SJCRH30 (cell line): ENCODE data around the gene NEDD8. TPM values are rescaled to one million over a fixed set of nuclear protein-coding genes. Genes with fewer than 3 reads are reported as not detected.
A peak's percentile ranks its signal among the peaks of the same experiment; 100 is the strongest.
"Not testable (repeated sequence)": the region's sequence is repeated elsewhere in the genome, so short reads cannot be mapped to it uniquely, and the experiment has no call there.

Source experiments
- DNase-seq, 2 experiments: peaks; one replicate each; pipeline ENCODE4 v3.0.0-alpha.2; 2015 to 2020
- H3K27ac ChIP-seq: fragments of 250-450 bp; sonication (Bioruptor Pico); 2 replicates; pipeline ENCODE4 v1.5.1; 2020; ENCODE audit warnings: mild to moderate bottlenecking, moderate library complexity
- H3K27me3 ChIP-seq: fragments of 250-450 bp; sonication (Bioruptor Pico); 2 replicates; pipeline ENCODE4 v1.5.1; 2020; ENCODE audit warnings: mild to moderate bottlenecking, moderate library complexity
- H3K36me3 ChIP-seq: fragments of 250-450 bp; sonication (Bioruptor Pico); 2 replicates; pipeline ENCODE4 v1.5.1; 2020; ENCODE audit warnings: mild to moderate bottlenecking, moderate library complexity
- H3K4me1 ChIP-seq: fragments of 250-450 bp; sonication (Bioruptor Pico); 2 replicates; pipeline ENCODE4 v1.5.1; 2020; ENCODE audit warnings: mild to moderate bottlenecking, moderate library complexity
- H3K4me3 ChIP-seq: fragments of 250-450 bp; sonication (Bioruptor Pico); 2 replicates; pipeline ENCODE4 v1.5.1; 2020; ENCODE audit warnings: mild to moderate bottlenecking, moderate library complexity
- H3K9me3 ChIP-seq: fragments of 250-450 bp; sonication (Bioruptor Pico); replicated peaks from 2 replicates; pipeline ENCODE4 v1.5.1; 2020; ENCODE audit warnings: mild to moderate bottlenecking, moderate library complexity
- total RNA-seq: library from RNA; depleted of rRNA; stranded (reverse); fragments of >200 nt; shearing (Covaris generic); gene quantifications from 2 replicates; pipeline ENCODE4 v1.2.3, GENCODE V29; 2014

NEDD8 gene
- total RNA-seq, 1 experiment from 2014 or later, result 296 TPM

DNA sequence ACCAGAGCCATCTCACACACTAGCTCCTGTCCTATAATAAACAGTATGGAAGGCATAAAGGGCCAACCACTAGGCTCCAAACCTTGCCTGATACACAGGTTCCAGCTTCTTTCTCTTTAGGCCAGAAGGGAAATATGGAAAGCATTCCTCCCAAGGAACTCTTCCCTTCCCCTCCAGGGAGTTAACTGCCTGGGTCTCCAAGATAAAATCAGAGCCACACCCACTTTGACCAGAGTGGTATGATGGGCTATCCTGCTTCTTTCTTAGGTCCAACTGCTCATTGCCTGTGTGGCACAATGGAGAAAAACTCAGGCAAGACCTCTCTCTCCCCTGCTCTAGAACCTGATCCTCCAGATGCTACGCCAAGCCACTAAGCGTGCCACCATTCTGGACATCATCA, 24.5 kb downstream of the NEDD8 start:
- DNase-seq, result no peak
- peaks cover 22% of the 10 kb centered on the region for H3K36me3 ChIP-seq
- no peaks in the 10 kb centered on the region for H3K9me3 ChIP-seq
- no peak overlapping the region for H3K27ac ChIP-seq
- H3K27me3 ChIP-seq, result no peaks in the 10 kb centered on the region
- H3K4me3 ChIP-seq, result no peak overlapping the region
- H3K4me1 ChIP-seq, result no peaks in the 10 kb centered on the region

DNA sequence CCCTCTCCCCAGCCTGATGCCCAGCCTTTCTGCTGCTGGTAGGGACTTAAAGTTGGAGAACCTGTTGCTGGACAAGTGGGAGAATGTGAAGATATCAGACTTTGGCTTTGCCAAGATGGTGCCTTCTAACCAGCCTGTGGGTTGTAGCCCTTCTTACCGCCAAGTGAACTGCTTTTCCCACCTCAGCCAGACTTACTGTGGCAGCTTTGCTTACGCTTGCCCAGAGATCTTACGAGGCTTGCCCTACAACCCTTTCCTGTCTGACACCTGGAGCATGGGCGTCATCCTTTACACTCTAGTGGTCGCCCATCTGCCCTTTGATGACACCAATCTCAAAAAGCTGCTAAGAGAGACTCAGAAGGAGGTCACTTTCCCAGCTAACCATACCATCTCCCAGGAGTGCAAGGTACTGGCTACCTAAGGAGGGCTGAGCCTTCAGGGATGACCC, 25.0 kb downstream of the NEDD8 start:
- peaks cover 25% of the 10 kb centered on the region for H3K36me3 ChIP-seq
- DNase-seq, result no peak
- H3K9me3 ChIP-seq, result no peaks in the 10 kb centered on the region; the same call in 1 of the 2 replicates
- H3K4me1 ChIP-seq, result no peaks in the 10 kb centered on the region
- no peak overlapping the region for H3K4me3 ChIP-seq
- H3K27me3 ChIP-seq, result no peaks in the 10 kb centered on the region
- no peak overlapping the region for H3K27ac ChIP-seq

DNA sequence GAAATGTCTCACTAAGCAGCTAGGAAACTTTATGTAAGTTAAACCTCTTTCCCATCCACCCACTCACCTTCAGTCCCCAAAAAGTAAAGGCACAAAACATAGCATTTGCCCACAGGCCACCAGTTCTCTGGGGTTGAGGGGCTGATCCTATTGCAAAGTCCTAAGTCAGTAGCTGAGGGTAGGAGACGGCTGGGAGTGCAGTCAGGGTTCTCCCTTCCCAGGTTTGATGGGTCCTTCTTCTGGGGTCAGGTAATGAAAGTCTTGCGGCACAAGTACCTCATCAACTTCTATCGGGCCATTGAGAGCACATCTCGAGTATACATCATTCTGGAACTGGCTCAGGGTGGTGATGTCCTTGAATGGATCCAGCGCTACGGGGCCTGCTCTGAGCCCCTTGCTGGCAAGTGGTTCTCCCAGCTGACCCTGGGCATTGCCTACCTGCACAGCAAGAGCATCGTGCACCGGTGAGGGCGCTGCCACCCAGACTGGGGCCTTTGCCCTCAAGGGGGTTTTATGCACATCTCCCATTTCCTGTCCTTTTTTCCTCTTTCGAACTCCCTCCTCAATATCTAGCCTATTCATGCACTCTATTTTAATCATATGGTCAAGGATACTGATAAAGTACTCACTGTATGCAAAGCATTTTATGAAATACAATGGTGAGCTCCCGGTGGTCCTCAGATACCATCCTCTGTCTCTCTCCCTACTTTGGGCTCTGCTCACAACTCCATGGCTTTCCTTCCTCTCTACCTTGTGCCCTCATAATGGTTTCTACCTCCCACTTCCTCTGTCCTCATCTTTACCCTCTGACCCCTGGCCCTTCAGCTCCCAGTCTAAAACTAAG, 25.7 kb downstream of the NEDD8 start:
- Histone ChIP-seq H3K4me1 (no peaks in the 10 kb centered on the region), H3K9me3 (no peaks in the 10 kb centered on the region; the same call in 1 of the 2 replicates), H3K36me3 (peaks cover 29% of the 10 kb centered on the region), H3K4me3 (no peak overlapping the region), H3K27ac (no peak overlapping the region), H3K27me3 (no peaks in the 10 kb centered on the region)
- DNase-seq, result no peak

DNA sequence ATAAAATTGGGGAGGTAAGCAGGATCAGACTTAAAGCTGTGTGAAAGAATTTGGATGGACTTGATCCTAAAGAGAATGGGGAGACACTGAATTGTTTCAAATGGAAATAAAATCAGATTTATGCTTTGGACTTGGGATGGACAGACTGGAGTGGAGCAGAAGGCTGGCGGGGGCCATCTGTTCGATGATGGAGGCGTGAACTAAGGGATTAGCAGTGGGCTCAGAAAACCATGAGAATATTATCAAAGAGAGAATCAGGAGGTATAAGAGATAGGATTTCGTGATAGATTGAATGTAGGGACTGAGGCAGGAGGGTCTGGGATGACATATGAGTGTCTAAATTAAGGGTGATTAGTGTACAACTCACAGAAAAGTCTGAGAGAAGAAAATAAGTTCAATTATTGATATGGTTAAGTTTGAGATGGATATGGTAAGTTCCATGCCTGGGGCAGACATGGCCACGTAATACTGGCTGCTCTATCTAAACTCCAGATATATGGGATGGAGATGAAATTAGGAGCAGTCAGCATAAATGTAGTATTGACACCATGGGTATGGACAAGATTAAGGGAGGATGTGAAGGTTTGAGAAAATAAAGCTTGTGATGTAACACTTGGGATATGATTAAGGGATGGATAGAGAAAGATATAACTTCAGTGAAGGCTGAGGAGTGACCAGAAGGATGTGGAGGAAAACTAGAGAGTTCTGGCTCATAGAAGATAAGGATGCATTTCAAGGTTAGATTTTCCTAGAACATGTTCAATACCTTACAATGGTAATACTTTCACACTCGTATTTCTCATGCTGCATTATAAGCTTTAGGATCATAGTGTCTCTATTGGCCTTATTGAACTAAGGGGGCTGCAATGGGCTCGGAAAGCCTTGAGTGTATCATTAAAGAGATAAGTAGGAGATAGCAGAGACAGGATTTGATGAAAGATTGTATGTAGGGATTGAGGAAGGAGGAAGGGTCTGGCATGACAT, 27.7 kb downstream of the NEDD8 start:
- H3K36me3 ChIP-seq, result peaks cover 39% of the 10 kb centered on the region
- H3K27me3 ChIP-seq, result no peaks in the 10 kb centered on the region
- no peaks in the 10 kb centered on the region for H3K4me1 ChIP-seq
- no peaks in the 10 kb centered on the region; the same call in 1 of the 2 replicates for H3K9me3 ChIP-seq
- no peak overlapping the region for H3K4me3 ChIP-seq
- no peak overlapping the region for H3K27ac ChIP-seq
- no peak for DNase-seq

DNA sequence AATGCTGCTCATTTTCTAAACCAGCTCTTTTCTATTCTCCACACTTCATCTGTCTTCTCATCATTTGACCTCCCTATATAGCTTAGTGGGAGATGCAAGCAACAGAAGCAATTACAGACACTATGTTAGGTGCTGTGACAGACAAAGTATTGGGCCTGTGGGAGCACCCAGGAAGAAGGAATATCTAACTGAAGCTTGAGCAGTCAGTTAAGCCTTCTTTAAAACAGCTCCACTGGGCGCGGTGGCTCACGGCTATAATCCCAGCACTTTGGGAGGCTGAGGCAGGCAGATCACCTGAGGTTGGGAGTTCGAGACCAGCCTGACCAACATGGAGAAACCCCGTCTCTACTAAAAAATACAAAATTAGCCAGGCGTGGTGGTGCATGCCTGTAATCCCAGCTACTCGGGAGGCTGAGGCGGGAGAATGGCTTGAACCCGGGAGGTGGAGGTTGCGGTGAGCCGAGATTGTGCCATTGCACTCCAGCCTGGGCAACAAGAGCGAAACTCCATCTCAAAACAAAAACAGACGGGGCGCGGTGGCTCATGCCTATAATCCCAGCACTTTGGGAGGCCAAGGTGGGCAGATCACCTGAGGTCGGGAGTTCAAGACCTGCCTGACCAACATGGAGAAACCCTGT, 28.8 kb downstream of the NEDD8 start:
- DNase-seq, H3K9me3 ChIP-seq, H3K27ac ChIP-seq, H3K4me3 ChIP-seq, H3K27me3 ChIP-seq, H3K4me1 ChIP-seq: not testable (repeated sequence)
- peaks cover 37% of the 10 kb centered on the region for H3K36me3 ChIP-seq

DNA sequence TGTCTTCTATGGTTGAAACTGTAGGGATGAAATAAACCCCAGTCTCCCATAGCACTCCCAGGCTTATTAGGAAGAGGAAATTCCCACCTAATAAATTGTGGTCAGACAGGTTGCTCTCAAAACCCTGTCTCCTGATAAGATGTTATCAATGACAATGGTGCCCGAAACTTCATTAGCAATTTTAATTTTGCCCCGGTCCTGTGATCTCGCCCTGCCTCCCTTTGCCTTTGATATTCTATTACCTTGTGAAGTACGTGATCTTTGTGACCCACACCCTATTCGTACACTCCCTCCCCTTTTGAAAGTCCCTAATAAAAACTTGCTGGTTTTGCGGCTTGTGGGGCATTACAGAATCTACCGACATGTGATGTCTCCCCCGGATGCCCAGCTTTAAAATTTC, 29.6 kb downstream of the NEDD8 start:
- not testable (repeated sequence) for DNase-seq, H3K27me3 ChIP-seq, H3K9me3 ChIP-seq, H3K4me1 ChIP-seq, H3K4me3 ChIP-seq, H3K27ac ChIP-seq
- peaks cover 30% of the 10 kb centered on the region for H3K36me3 ChIP-seq

DNA sequence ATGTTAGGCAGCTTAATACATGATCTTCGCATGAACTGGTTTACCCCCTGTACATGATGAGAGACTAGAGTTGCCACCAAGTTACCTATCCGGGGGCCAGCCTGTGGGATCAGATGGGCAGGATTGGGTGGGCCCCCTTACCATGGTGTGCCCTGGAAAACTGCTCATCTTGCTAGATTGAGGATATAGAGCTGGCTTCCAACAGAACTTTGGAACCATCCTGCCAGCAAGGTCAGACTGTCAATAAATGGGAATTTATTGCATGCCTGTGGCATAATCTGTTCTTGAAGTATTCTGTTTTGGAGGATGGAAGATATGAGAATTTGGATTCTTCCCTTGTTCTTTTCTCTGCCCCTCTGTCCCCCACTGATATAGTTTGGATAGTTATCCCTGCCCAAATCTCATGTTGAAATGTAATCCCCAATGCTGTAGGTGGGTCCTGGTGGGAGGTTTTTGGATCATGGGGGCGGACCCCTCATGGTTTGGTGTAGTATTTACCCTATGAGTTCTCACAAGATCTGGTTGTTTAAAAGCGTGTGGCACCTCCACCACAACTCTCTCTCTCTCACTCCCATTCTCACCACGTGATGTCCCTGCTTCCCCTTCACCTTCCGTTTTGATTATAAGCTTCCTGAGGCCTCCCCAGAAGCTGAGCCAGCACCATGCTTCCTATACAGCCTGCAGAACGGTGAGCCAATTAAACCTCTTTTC, 33.2 kb downstream of the NEDD8 start:
- H3K27me3 ChIP-seq, result no peaks in the 10 kb centered on the region
- peaks cover 22% of the 10 kb centered on the region; the same call in 1 of the 2 replicates for H3K36me3 ChIP-seq
- H3K9me3 ChIP-seq, result no peaks in the 10 kb centered on the region; the same call in 1 of the 2 replicates
- H3K4me1 ChIP-seq, result 0 out of 2 replicates have a peak, but pooled peaks cover 5% of the 10 kb centered on the region
- H3K4me3 ChIP-seq, result no peak overlapping the region
- no peak overlapping the region for H3K27ac ChIP-seq
- no peak for DNase-seq

DNA sequence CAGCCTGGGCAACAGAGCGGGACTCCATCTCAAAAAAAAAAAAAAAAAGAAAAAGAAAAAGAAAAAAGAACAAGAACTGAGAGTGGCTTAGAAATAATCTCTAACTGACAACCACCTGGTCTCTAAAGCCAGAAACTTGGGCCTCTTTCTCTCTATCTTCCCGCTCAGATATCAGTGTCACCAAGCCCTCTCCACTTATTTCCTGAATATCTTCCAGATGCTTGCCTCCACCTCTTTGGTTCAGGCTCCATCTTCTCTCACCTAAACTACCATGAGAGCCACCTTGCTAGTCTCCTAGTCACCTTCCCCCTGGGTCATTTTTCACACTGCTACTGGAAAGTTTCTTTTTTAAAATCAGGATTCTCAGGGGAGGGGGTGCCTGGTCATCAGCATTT, 35.1 kb downstream of the NEDD8 start:
- no peak overlapping the region for H3K27ac ChIP-seq
- H3K4me3 ChIP-seq, result no peak overlapping the region
- no peak for DNase-seq
- no peaks in the 10 kb centered on the region for H3K27me3 ChIP-seq
- no peaks in the 10 kb centered on the region; the same call in 1 of the 2 replicates for H3K9me3 ChIP-seq
- peaks cover 25% of the 10 kb centered on the region for H3K36me3 ChIP-seq
- H3K4me1 ChIP-seq, result 0 out of 2 replicates have a peak, but pooled peaks cover 5% of the 10 kb centered on the region

DNA sequence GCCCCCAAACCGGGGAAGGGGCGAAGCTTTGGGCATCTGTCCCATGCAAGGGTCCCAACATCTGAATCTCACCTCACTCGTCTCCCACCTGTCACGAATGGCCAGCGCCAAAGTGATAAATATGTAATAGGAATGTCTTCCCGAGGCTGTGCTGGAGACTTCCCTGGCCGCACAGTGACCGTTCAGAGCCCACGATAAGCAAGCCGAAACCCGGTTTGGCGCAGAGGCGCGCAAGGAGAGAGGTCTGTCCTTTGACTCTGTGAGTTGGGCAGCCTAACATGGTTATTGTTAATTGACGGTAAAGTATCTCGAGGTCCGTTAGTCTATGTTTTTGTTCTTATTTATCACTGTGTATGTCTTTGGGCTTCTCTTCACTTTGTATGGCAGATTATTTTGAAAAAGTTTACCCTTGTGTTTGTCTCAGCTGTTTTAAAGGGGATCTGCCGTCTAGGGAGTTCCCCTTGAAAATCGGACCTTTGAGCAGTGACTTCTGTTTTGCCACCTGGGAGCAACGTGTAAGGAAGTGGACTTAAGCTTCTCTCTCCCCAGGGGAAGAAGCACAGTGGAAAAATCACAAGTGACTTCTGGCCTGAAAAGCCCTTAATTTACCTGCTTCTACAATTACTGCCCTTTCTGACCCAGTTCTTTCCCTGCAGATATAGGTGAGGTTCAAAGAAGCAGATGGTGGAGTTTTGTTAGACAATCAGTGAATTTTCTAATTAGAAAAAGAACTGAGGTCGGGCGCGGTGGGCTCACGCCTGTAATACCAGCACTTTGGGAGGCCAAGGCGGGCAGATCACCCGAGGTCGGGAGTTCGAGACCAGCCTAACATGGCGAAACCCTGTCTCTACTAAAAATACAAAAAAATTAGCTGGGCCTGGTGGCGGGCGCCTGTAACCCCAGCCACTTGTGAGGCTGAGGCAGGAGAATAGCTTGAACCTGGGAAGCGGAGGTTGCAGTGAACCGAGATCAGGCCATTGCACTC, 35.8 kb downstream of the NEDD8 start:
- Histone ChIP-seq H3K36me3 (peaks cover 20% of the 10 kb centered on the region), H3K9me3 (no peaks in the 10 kb centered on the region), H3K4me3 (peak overlapping the region; percentile 89), H3K27ac (peak overlapping the region; percentile 99), H3K27me3 (no peaks in the 10 kb centered on the region), H3K4me1 (0 out of 2 replicates have a peak, but pooled peaks cover 5% of the 10 kb centered on the region)
- DNase-seq, result no peak

DNA sequence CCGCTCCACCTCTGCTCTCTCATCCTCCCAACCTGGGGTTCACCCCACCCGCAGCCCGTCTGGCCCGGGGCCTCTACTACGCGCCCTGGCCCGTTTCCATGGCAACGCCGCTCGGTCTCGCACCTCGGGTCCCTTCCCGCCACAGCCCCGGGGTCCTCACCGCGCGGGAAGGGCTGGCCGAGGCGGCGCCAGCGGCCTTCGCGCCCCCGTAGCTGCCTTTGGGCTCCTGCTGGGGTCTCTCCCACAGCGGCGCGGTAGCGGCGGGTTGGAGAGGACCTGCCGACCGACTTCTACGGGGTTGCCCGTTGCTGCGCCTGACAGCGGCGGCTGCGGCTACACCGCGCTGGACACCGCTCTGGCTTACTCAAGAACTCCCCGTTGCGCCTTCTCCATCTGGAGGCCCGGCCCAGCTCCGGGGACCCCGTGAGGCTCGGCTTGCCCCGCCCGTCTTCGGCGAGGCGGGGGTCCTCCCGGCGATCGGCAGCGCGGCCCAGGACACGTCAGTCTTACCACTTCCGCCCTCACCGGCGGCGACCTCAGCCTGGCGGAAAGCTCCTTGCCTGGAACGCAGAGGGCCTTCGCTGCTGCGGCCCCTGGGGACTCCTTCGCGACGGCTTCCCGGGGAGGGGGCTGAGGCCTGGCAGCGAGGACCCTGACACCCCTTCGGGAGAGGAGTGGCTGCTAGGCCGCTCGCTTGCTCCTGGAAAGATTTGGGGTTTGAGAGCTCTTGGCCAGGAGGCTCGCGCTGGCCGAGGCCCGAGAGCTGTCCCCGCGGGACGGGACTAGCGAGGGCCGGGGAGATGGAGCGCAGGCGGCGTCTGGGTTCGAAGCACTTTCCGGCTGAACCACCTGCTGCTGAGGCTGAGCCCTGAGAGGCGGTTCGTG, 36.7 kb downstream of the NEDD8 start, which contains the start of gene TM9SF1:
Gene TM9SF1, minus strand, starts transcription at position 256 of the 885 bp plus-strand sequence. CDS start 422 bp downstream, outside the sequence.
- 0 out of 2 replicates have a peak, but pooled peaks cover 5% of the 10 kb centered on the region for H3K4me1 ChIP-seq
- peak within 1 kb of the TSS; percentile 99 for H3K27ac ChIP-seq
- H3K9me3 ChIP-seq, result no peaks in the 10 kb centered on the region
- H3K4me3 ChIP-seq, result peak within 1 kb of the TSS; percentile 89
- H3K27me3 ChIP-seq, result no peaks in the 10 kb centered on the region
- DNase-seq, result peak; percentile 89 to 90
- peaks cover 15% of the 10 kb centered on the region for H3K36me3 ChIP-seq

DNA sequence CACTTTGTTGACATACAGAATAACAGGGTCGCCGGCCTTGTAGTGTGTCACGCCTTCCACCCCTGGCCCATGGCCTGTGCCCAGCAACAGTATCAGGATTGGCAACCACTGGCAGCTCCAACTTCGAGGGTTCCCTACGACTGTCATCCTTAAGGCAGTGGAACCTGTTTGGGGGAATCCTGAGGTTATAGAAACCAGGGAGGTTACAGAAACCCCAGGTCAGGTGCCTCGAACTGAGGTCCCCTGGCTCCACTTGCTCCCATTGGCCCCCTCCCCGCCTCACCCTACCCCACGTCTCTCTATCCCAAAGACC, 37.3 kb downstream of the NEDD8 start:
- H3K9me3 ChIP-seq, result no peaks in the 10 kb centered on the region
- H3K4me1 ChIP-seq, result 0 out of 2 replicates have a peak, but pooled peaks cover 5% of the 10 kb centered on the region
- H3K4me3 ChIP-seq, result peak overlapping the region; percentile 89
- peaks cover 11% of the 10 kb centered on the region for H3K36me3 ChIP-seq
- no peak for DNase-seq
- H3K27me3 ChIP-seq, result no peaks in the 10 kb centered on the region
- peak overlapping the region; percentile 99 for H3K27ac ChIP-seq

DNA sequence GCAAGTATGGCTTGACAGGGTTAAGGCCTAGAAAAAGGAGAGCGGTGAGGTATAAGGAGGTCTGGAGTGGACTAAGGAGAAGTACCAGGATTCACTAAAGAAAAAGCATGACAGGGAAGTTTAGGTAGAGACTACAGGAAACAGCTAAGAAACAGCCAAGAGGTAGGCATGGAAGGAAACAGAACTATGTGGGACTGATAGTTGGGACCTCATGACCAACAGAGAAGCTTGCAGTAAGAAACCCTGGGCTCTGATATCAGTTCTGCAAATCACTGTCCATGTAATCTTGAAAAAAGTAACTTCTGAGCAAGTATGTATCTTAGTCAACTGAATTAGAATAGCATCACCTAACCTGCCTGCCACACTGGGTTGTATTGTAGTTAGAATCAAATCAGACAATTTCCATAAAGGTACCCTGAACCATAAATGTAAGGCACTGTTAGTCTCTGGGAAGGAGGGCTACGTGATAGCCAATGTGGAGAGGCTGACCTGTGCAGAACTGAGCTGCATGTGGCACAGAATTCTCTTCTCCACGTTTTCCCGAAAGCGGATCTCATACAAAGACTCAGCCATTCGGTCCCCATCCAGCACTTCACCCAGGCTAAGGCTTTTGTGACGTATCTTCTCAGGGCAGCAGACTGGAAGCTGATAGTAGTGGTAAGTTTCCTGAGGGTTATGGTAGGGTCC, 37.8 kb downstream of the NEDD8 start:
- peaks cover 8% of the 10 kb centered on the region for H3K36me3 ChIP-seq
- no peaks in the 10 kb centered on the region for H3K27me3 ChIP-seq
- 0 out of 2 replicates have a peak, but pooled peaks cover 5% of the 10 kb centered on the region for H3K4me1 ChIP-seq
- no peaks in the 10 kb centered on the region for H3K9me3 ChIP-seq
- H3K27ac ChIP-seq, result no peak overlapping the region; the same call in 1 of the 2 replicates
- peak overlapping the region; percentile 89; the same call in 1 of the 2 replicates for H3K4me3 ChIP-seq
- no peak for DNase-seq
